T-helper 2 cell (primary cell): ENCODE results near the gene SCUBE1.

Source experiments
- DNase-seq, 5 experiments: peaks; one replicate each; pipeline versions ENCODE4 v3.0.0 to v3.0.0-alpha.2; 2012 to 2022

Gene SCUBE1

DNA sequence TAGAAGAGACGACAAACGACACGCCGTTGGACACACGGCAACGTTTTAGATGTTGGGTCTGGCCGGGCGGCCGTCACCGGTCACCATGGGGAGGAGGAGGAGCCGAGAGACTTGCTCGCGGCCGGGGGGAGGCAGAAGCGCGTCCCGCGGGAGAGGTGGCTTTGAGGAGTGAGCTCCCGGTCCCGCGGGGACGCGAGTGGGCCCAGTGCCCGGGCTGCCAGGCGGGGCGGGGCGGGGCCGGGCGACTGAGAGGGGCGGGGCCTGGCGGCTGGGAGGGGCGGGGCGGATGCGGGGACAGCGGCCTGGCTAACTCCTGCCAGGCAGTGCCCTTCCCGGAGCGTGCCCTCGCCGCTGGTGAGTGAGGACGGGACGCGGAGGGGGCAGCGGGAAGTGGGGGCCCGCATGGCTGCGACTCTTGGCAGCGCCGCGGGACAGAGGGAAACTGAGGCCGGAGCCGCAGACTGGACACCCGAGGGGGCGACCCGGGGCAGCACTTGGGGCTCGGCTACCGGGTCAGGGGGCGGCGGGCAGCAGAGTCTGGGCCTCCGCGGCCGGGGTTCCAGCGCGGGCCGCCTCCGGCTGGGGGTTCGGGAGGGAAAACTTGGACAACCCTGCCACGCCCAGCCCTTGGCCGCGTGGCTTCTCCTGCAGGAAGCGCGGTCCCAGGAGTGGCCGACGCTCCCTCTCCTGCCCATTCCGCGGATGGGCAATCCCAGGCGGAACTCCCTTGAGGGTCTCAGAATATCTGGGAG is 191.7 kb downstream of the SCUBE1 start, which contains the start of gene TSPO:
TSS of gene TSPO (plus strand) at position 309 of the 752 bp plus-strand sequence. CDS start 7,680 bp downstream, outside the sequence.
- peak; percentile 40 to 60 (median 58) for DNase-seq

DNA sequence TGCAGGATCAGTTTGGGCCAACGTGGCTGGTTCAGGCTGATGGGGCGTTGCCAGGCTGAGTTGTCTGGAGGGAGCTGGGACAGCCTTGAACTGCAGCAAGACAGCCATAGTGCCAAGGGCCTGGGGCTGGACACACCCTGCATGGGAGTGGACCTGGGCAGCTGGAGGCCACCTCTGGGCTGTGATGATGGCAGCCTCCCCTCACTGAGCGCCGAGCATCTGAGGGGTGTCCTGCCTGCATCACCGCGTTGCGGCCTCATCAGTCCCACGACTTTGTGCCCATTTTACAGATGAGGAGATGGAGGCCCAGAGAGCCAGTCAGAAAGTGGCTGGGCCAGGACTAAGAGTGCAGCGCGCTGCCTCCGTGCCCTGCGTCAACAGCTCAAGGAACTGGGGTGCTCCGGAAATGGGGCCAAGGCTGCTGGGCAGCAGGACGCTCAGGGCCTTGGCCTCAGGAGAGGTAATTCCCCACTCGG is 192.4 kb downstream of the SCUBE1 start:
- no peak for DNase-seq

DNA sequence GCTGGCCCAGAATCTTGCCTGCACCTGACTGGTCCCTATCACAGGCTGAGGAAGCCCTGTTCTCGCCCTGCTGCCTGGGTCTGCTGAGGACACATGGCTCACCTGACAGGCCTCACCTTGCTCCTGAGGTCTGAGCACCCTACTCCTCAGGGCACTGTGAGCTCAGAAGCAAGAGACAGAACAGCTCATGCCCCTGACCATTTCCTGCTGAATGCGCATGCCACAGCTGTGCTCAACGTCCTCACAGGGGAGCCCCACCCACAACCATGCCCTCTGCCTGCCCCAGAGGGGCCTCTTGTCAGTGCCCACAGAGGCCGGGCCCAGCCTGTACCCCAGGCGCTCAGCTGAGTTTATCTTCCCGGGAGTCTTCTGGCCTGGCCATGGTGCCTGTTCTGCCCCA is 194.6 kb downstream of the SCUBE1 start:
- peak in 1 of 5 experiments; percentile 30 for DNase-seq

DNA sequence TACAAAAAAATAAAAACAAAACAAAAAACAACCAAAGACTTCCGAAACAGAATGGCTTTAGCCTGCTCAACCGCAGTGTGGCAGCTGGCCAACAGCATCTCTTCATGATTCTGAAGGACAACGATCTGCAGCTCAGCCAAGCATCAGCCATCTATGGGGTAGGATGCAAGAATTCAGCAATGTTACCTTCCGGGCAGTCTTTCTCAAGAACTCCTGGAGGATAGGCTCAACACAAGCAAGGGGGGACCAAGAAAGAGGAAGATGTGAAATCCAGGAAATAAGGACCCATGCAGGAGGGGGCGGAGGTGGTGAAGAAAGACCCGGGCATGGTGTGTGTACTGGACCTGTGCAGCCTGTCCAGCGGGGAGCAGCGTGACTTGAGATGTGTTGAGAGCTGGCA is 195.4 kb downstream of the SCUBE1 start:
- DNase-seq: no peak
